ENCODE measurements around the gene ZNF57. TPM values are rescaled to one million over a fixed set of nuclear protein-coding genes. Genes with fewer than 3 reads are reported as not detected.

The ZNF57 gene
- total and polyA plus RNA-seq, 2 of the 13 experiments (the other 11 are each of a cell fraction or from before 2014, with no cell fraction given) = 6.6 to 17.5 TPM

GRCh38 chr19:2950286-2951124 lies 49.8 kb downstream of the ZNF57 start:
- CTCF ChIA-PET (ENCODE audit: low intra/inter-chr PET ratio, low total read pairs) = interaction anchor here (0.7 to 2.0 kb wide), 7 partner anchors 62 to 324 kb away, joined by 3 to 10 read pairs (median 3); no protein-coding TSS in a partner anchor
- BruUV-seq (replicated peaks) = no TSS peak
- H3K27ac ChIP-seq (ENCODE audit: extremely low read length, insufficient read depth, low read length) = peak overlapping the region; percentile 89
- DNase-seq (ENCODE audit: low spot score) (peak; percentile 98), ATAC-seq (peak; percentile 95), FAIRE-seq (peak; percentile 98)
- H3K79me2 ChIP-seq (ENCODE audit: insufficient read depth, low read length) = peaks cover 12% of the 10 kb centered on the region
- WGBS (ENCODE audit: low lambda C conversion rate) = under 1% methylated on average over 13 of the region's 53 CpGs
- peak overlapping the region; percentile 44 for H2AFZ ChIP-seq (ENCODE audit: low read length)
- H4K20me1 ChIP-seq (ENCODE audit: insufficient read depth, low read length) = peaks cover 8% of the 10 kb centered on the region; the same call in 1 of the 2 replicates
- no peaks in the 10 kb centered on the region; a peak in 1 of 5 replicates for H3K27me3 ChIP-seq (ENCODE audit: control insufficient read depth in 1 of 2, insufficient read depth in 2 of 2, low read length in 2 of 2)
- POLR2A ChIA-PET = interaction anchor here (0.7 to 2.0 kb wide), 23 partner anchors 9 to 1020 kb away, joined by 3 to 26 read pairs (median 4); partner anchors contain the start of genes DAPK3, SGTA, THOP1 and TLE6
- H3K4me2 ChIP-seq (ENCODE audit: low read depth, low read length) = peak overlapping the region; percentile 80
- H3K4me1 ChIP-seq (ENCODE audit: insufficient read depth, low read length) = peaks cover 42% of the 10 kb centered on the region
- H3K9me3 ChIP-seq (ENCODE audit: low read length) = no peaks in the 10 kb centered on the region
- peak overlapping the region; percentile 81 to 97 (median 90) for H3K4me3 ChIP-seq (replicated peaks in 1 of 3; ENCODE audit: insufficient read depth in 1 of 3, low read depth in 2 of 3, low read length in 3 of 3)
- intact Hi-C loops (cut with micrococcal nuclease; ENCODE audit: unreplicated experiment) (no loop called here), in situ Hi-C loops (cut with HindIII; ENCODE audit: extremely low pct_ligation_motif_present, low pct_unique_long_range_greater_than_20kb) (loop anchor here (10.0 kb wide), 1 partner anchor 214 kb away; no protein-coding TSS in a partner anchor)
- H3K36me3 ChIP-seq (replicated peaks in 1 of 2; ENCODE audit: control insufficient read depth in 1 of 2, insufficient read depth in 2 of 2, low read length in 2 of 2) = no peaks in the 10 kb centered on the region
- peak overlapping the region; percentile 88 for H3K9ac ChIP-seq (ENCODE audit: insufficient read depth, low read depth, low read length)
- TF ChIP-seq HOXD1 (CRISPR knock-in tag; IDR thresholded peaks at IDR 0.05) = 0 out of 2 replicates have a peak, but pooled peaks have one; percentile 40
- no peak; the same call in 1 of the 2 replicates for TF ChIP-seq SIN3A (IDR thresholded peaks at IDR 0.05; ENCODE audit: borderline replicate concordance, low read depth, low read length)
- no peak for TF ChIP-seq ZNF644 (CRISPR knock-in tag; IDR thresholded peaks at IDR 0.05; ENCODE audit: low read depth)
- peak; percentile 30 for TF ChIP-seq MED1 (CRISPR knock-in tag; IDR thresholded peaks at IDR 0.05)
- peak; percentile 73; the same call in 1 of the 2 replicates for TF ChIP-seq ZFP37 (CRISPR knock-in tag; IDR thresholded peaks at IDR 0.05; ENCODE audit: borderline replicate concordance)
- TF ChIP-seq ZBTB38 (CRISPR knock-in tag; IDR thresholded peaks at IDR 0.05) = peak; percentile 56; the same call in 1 of the 2 replicates
- TF ChIP-seq ZSCAN9 (CRISPR knock-in tag; IDR thresholded peaks at IDR 0.05; ENCODE audit: borderline replicate concordance) = peak; percentile 39; the same call in 1 of the 2 replicates
- no peak; the same call in 1 of the 2 replicates for TF ChIP-seq ZNF749 (CRISPR knock-in tag; IDR thresholded peaks at IDR 0.05; ENCODE audit: borderline replicate concordance)
- TF ChIP-seq ETV5 (CRISPR knock-in tag; IDR thresholded peaks at IDR 0.05; ENCODE audit: borderline replicate concordance) = peak; percentile 81
- TF ChIP-seq ZNF766 (CRISPR knock-in tag; IDR thresholded peaks at IDR 0.05; ENCODE audit: borderline replicate concordance) = 0 out of 2 replicates have a peak, but pooled peaks have one; percentile 32
- TF ChIP-seq ZMYM3 (CRISPR knock-in tag; IDR thresholded peaks at IDR 0.05) = peak; percentile 43; the same call in 1 of the 2 replicates
- TF ChIP-seq ZNF598 (CRISPR knock-in tag; IDR thresholded peaks at IDR 0.05; ENCODE audit: borderline replicate concordance) = 0 out of 2 replicates have a peak, but pooled peaks have one; percentile 51
- TF ChIP-seq HNF1A (IDR thresholded peaks at IDR 0.05; ENCODE audit: low read depth) = no peak
- no peak; the same call in 1 of the 2 replicates for TF ChIP-seq HNF1A (CRISPR knock-in tag; IDR thresholded peaks at IDR 0.05; ENCODE audit: borderline replicate concordance)
- no peak for TF ChIP-seq GLMP (CRISPR knock-in tag; IDR thresholded peaks at IDR 0.05; ENCODE audit: borderline replicate concordance)
- TF ChIP-seq ZNF101 (CRISPR knock-in tag; IDR thresholded peaks at IDR 0.05; ENCODE audit: borderline replicate concordance, low read depth) = no peak
